UCSD-AML1 (cell line): ENCODE results near the gene MAD1L1.
A peak's percentile ranks its signal among the peaks of the same experiment; 100 is the strongest.
"Not testable (repeated sequence)": the region's sequence is repeated elsewhere in the genome, so short reads cannot be mapped to it uniquely, and the experiment has no call there.

ENCODE experiments used
- DNase-seq: peaks from one replicate; lab custom pipeline; 2025; ENCODE audit not compliant: unreplicated experiment; lab: John Stamatoyannopoulos, UW

The MAD1L1 gene

DNA sequence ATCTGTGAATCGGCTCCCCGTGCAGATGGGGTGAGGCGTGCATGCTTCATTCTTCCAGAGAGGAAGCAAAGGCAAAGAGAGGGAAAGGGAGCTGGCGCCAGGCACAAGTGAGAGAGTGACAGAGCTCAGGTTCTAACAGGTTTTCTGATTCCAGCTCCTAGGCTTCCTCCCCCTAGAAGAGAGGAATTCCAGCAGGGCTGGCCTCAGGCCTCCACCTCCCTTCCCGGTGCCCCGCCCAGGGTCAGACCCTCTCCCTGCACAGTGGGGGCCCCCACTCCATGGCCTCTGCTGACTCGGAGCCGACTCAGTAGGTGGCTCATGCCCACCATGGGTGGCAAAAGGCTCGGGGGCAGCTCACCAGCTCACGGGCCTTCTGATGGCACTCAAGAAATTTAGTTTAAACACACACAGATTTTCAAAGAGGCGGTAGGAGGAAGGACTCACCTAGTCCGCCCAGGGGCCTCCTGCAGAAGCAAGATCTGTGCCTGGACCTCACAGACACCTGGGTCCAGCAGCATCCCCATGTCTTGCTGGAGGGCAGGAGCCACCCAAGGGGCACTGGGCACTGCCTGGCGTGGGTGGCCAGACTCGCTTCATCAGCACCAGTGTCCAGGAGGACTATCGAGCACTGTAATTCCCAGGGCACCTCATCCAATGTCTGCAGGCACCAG is 183.5 kb downstream of the MAD1L1 start:
- no peak for DNase-seq

DNA sequence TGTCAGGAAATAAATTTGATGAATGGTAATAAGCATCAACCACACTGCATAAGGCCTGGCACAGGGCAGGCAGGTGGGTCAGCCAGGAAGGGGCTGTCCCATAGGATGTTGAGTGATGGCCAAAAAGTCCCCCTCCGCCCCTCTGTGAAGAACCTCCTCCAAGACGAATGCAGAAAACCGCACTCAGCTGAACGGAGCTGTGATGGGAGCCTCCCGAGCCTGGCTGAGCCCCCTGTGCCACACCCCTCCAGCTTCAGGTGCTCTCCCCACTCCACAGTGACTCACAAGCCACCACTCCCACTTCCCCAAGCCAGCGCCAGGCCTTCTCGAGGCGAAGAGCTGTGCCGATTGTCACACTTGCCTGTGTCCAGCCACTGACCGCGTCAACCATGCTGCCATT is 184.2 kb downstream of the MAD1L1 start:
- no peak for DNase-seq

DNA sequence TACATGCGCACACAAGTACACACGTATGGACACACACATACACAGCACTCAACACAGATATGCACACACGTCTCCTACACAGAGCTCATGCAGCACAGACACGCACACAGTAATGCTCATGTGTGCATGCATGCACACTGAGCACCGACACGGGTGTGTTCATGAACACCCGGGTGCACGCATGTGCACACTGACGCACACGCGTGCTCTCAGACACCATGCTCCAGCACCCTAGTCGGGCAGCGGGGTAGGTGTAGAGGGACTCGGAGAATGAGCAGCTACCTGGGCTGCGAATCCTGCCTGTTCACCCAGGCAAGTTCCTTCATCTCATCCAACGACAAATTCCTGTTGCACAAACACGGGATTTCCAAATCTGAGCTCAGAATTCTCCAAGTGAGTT is 184.7 kb downstream of the MAD1L1 start:
- DNase-seq, result no peak

DNA sequence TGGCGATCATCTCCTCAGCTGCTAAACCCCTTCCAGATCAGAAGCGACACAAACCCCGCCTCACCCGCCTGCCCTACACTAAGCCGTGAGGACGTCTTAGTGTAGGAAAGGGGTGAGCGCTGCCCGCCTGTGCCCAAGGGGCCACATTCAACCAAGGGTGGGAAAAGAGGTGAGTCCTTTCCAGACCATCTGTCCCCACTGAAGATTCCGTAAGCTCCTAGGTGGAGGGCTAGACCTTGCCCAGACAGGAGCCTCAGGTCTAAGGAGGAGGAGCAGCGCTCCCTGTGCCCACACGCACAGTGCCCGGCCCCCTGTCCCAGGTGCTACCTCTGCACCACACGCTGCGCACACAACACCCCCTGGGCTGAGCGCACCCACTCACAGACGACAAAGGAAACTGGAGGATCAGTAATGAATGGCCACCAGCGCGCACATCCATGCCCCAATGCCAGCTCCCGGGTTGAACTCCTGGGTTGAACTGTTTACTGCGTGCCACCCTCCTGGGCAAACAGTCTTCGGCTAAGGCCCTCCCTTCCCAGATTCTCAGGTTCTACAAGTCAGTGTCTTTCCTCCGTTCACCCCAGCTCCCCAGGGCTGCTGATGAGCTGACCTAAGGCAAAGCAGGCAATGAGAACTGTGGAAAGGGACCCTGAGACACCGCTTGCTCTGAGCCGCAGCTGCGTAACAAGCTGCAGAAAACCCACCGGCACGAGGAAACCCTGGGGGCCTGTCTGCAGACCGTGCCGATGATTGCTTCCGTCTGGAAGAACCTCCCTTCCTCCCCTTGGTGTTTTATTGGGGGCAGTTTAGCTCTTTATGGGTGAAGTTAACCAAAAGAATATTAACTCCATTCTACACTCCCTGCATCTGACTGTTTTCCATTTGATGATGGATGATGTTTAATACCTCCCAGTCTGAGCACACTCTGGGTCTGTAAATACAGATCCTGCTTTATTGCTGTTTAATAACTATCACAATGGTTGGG is 185.9 kb downstream of the MAD1L1 start:
- no peak for DNase-seq

DNA sequence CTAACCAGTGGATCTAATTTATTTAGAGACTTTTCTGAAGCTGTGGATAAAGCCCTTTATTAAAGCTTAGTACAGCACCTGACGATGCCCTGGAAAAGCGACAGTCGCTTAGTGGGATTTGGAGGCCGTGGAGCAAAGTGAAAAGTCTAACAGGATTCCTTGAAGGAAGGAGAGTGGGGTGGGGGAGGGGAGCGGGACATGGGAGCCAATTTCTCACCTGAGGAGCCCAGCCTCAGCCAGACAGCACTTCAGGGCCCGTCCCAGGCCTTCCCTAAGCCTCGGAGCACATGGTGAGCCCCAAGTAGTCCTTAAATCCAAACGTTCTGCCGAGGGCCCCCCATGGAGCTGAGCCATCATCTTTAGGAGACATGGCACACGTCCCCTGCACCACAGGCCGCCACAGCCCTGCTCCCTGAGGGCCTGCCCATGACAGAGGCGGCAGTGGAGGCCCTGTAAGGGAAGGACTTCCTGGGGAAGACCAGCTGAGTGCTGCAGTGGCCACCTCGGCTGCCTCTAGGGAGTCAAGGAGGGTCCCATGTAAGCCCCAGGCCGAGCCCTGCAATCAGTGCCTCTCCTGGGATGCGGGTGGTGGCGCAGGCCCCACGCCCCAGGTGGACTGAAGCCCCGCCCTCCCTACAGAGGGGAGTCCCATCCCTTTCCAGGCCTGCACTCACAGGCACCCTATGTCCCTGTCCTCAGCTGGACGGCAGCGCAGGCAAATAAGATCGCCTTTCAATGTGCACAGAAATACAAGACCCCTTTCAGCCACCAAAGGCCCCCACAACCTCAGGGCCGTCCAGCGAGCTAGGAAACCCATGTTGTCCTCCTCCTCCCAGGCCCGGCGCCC is 187.0 kb downstream of the MAD1L1 start:
- no peak for DNase-seq

DNA sequence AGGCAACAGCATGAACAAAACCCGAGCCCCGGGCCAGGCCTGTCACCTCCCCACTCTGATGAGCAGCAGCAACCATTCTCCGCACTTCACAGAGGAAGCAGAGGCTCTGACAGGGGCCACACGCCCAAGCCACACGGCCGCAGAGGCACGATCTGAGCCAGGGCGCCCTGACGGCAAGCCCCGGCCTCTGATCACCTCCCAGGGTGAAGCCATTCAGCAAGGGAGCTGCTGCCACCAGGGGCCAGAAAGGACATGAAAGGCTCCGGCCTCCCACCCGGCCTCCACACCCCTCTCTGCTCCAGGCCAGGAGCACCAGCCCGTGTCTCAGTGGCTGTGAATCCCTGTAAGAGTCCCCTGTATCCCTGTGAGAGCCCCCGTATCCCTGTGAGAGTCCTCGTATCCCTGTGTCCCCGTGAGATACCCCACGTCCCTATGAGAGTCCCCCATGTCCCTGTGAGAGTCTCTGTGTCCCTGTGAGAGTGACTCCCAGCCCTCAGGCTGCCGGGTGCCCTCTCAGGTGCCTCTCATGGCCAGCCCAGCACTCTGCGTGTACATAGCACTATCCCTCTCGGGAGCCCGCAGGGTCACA is 187.8 kb downstream of the MAD1L1 start:
- no peak for DNase-seq

DNA sequence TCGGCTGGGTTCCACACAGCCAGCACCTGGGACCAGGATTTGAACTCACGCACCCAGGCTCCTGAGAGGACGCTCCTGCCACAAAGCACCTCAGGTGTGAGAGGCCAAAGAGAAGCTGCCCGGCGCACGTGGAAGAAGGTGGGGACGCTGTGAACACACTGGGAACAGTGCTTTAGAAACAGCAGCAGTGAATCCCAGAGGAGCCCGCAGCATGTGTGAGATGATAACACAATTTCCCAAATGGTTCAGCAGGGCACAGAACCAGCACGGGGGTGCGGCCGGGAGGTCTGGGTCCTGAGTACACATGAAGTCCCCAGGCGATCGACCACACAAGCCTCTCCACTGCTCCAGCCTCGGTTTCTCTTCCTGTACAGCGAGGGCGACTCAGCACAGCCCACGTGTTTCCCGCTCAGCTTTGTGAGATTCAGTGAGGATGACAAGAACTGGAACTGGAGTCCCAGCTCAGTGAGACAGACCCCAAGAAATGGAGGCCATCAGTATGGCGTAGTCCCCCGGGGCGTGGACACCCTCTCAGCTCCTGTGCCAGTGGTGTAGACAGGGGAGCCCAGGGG is 188.3 kb downstream of the MAD1L1 start:
- no peak for DNase-seq

DNA sequence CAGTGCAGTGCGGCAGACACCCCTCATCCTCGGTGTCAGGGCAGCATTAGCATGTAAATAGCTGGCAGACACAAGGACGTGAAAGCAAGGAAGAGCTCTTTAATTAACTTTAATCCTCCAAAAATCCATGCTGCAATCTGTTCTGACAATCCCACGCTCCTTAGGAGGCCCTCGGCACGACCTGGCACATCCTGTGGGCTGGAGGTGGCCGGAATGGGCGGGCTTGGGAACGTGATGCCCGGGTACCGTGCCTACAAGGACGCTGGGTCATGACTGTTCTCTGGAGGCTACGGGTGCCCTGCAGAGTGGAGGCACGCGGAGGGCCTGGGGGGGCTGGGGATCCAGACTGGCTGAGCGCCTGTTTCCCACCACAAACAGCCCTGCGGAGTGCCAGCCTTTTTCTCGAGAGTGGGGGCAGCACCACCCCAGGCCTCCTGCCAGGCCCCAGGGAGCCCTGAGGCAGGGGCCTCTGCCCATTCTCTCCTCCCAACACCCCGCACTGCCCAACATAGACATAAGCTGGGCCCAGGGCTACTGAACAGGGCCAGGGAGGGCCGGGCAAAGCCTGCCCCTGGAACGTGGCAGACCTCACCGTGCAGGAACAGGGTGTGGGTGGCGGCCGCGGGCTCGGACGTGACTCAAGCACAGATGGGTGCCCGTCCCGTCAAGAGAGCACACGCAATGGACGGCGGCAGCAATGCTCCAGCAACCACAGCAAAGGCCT is 189.3 kb downstream of the MAD1L1 start:
- no peak for DNase-seq

DNA sequence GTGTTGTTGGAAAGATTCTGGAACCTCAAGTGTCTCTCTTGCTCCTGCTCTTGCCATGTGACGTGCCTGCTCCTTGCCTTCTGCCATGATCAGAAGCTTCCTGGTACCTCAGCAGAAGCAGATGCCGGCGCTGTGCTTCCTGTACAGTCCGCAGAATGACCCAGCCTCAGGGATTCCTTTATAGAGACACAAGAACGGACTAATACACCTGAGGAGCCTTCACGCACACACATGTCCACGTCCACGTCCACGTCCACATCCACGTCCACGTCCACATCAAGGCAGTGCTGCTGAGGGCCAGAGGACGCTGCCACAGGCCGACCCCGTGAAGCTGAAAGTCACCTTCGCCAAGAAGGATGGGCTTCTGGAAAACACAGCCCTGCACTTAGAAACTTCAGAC is 190.1 kb downstream of the MAD1L1 start:
- DNase-seq, result no peak

DNA sequence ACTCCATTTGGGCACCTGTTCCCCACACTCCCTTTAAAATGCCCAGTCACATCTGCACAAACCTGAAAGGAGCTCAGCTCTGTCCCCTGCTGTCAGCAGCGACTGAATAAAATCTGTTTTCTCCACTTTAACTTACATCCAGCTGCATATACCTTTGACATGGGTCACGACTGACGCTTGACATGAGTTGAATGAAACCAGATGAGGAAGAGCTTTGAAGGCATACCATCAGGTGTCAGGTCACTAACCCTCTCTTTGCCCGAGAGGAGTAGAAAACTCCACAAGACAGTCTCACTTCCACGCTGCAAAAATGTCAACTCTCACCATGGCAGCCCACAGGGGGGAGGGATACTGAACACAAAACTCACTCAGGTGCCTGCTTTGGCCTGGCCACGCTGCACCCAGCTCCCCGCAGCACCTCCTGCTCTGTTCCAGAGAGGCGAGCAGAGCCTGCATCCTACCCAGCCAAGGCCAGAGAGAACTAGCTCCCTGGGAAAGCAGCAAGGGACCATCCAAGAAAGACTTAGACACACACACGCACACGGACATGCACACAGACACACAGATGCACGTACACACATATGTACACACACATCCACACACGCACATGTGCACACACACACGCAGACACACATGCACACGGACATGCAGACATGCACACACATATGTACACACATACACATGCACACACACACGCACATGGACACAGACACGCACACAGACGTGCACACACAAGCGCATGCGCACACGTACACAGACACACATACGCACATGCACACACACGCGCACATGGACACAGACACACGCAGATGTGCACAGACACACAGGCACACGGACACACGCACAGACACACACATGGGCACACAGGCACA is 191.0 kb downstream of the MAD1L1 start:
- DNase-seq, result no peak

DNA sequence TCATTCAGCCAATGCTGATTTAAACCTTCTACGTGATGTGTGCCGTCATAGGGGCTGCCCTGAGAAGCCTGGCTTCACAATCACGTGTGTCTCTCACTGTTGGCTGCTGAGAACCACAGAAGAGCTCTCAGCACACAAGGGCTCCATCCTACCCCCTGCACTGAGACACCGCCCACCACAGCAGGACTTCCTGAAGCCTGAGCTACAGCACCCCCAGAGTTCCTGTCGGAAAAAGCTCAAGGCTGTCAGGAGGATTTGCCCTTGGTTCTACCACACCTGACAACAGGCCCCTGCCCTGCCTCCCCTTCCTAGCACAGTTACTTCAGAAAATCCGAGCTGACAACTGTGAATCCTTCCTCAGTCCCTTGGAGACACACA is 191.9 kb downstream of the MAD1L1 start:
- peak; percentile 18 for DNase-seq

DNA sequence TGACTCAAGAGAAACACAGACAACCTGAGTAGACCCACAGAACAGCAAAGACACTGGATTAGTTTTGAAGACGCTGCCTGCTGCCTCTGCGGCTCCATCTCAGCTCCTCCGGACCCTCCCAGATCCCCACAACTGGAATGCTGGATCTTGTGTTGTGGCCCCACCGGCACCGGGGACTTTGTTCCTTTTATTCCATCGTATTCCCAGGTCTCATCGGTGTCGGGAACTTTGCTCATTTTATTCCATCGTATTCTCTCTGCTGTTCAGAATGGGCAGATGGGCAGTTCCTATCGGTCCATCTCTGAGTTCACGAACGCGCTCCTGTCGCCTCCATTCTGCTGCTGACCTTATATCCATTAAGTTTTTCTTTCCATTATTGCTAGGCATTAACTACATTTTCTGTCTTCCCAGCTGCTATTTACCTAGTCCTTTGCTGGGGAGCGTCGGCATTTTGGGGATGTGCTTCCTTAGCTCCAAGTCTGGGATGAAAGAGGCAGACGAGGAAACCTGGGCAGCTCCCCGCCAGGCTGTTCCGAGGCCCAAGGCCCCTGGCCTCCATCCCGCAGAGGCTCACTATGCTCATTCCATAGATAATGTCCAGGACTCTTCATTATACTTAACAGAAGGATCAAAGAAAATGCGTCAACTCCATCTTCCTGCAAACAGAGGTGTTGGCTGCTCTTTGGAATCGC is 192.4 kb downstream of the MAD1L1 start:
- DNase-seq, result no peak

DNA sequence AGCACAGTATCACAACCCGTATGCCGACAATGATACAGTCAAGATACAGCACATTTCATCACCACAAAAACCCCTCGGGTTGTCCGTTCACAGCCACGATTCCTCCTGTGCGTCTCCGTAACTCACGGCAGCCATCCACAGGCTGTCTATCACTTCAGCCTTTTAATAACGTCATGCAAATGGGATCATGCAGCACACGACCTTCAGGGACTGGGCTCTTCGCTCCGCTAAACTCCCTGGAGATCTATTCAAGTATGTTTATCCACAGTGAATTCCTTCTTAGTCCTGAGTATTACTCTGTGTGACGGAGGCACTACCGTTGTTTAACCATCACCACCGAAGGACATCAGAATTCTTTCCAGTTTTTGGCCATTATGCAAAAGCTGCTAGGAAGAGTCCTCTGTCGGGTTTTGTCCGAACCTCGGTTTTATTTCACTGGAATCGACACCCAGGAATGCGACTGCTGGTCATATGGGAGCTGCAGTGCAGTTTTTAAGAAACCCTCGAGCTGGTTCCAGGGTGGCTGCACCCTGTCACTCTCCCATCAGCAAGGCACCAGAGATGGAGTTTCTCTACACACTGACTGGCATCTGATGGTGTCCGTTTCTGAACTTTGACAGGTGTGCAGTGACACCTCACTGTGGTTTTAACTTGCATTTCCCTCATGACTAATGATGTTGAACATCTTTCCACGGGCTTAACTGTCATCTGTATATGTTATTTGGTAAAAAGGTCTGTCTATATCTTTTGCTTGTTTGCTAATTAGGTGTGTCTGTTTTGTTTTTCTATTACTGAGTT is 193.6 kb downstream of the MAD1L1 start:
- no peak for DNase-seq

DNA sequence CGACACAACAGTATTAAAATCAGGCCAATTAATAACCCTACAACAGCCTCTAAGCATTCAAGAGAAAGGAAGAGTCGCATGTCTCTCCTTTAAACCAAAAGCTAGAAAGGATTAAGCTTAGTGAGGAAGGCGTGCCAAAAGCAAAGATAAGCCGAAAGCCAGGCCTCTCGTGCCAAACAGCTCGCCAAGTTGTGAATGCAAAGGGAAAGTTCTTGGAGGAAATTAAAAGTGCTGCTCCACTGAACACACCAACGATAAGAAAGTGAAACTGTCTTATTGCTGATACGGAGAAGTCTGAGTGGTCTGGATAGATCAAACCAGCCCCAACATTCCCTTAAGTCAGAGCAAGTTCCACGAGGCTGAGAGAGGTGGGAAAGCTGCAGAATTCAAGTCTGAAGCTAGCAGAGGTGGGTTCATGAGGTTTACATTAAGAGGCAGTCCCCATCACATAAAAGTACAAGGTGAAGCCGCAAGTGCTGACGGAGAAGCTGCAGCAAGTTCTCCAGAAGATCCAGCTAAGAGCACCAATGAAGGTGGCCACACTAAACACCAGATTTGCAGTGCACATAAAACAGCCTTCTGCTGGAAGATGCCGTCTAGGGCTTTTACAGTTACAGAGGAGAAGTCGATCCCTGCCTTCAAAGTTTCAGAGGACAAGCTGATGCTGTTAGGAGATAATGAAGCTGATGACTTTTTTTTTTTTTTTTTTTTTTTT is 194.8 kb downstream of the MAD1L1 start:
- no peak for DNase-seq

DNA sequence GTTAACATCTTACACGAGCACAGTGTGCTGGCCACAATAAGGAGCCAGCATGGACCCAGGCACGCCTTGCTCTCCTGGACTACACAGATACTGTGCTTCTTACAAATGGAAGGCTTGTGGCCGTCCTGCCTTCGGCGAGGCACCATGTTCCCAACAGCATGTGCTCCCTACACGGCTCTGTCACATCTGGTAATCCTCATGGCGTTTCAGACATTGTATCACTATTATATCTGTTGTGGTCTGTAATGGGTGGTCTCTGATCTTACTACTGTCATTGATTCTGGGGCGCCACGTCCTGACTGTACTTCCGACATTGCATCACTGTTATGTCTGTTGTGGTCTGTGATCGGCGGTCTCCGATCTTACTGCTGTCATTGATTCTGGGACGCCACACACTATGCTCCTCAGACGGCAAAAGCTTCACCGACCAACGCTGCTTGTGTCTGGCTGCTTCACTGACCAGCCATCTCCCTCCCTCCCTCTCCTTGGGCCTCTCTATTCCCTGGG is 195.4 kb downstream of the MAD1L1 start:
- no peak for DNase-seq

DNA sequence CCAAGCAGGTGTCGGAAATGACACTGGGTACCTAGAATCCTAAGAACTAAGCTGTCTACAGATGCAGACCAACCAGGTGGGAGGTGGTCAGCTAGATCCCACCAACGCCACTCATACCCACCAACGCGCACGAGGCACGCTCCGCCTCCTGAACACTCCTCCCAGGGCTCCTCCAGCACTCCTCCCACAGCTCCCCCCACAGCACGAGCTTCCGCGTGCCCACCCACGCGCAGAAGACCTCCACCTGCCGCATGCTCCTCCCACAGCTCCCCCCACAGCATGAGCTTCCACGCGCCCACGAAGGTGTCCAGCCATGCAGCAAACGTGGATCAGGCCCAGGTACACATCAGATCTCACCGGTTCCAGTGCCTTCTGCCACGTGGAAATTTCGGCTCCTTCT is 196.0 kb downstream of the MAD1L1 start:
- no peak for DNase-seq

DNA sequence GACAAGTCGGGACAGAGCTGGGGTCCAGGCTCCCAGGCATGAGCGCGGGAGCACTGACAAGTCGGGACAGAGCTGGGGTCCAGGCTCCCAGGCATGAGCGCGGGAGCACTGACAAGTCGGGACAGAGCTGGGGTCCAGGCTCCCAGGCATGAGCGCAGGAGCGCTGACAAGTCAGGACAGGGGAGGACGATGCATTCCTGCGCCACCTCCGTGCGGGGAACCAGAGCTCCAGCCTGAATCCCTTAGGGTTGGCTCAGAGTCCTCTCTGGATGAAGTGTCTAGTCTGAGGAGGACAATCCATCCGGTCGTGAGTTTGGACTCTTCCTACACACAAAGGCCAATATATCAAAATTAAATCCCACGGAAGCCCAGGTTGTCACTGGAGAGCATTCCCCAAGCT is 196.5 kb downstream of the MAD1L1 start:
- not testable (repeated sequence) for DNase-seq
